Measurements from ENCODE around the gene CYP4F3.
"Not testable (repeated sequence)": the region's sequence is repeated elsewhere in the genome, so short reads cannot be mapped to it uniquely, and the experiment has no call there.

CYP4F3 gene

GRCh38 chr19:15671237-15671821 is 30.6 kb downstream of the CYP4F3 start:
- Histone ChIP-seq H3K9me3 (ENCODE audit: control insufficient read depth, insufficient read depth, low read length) (peaks cover 18% of the 10 kb centered on the region), H3K4me3 (ENCODE audit: low read length) (no peak overlapping the region), H3K27ac (ENCODE audit: low read length) (no peak overlapping the region), H3K4me1 (ENCODE audit: control insufficient read depth, insufficient read depth, low read length) (no peaks in the 10 kb centered on the region), H3K36me3 (ENCODE audit: control insufficient read depth, insufficient read depth, low read length) (no peaks in the 10 kb centered on the region), H3K27me3 (ENCODE audit: control insufficient read depth, insufficient read depth, low read length) (no peaks in the 10 kb centered on the region)
- no peak for DNase-seq (ENCODE audit: low read depth, low spot score)
- WGBS (ENCODE audit: insufficient coverage, insufficient read length): no CpG with 5 or more reads among the region's 5 CpGs

DNA sequence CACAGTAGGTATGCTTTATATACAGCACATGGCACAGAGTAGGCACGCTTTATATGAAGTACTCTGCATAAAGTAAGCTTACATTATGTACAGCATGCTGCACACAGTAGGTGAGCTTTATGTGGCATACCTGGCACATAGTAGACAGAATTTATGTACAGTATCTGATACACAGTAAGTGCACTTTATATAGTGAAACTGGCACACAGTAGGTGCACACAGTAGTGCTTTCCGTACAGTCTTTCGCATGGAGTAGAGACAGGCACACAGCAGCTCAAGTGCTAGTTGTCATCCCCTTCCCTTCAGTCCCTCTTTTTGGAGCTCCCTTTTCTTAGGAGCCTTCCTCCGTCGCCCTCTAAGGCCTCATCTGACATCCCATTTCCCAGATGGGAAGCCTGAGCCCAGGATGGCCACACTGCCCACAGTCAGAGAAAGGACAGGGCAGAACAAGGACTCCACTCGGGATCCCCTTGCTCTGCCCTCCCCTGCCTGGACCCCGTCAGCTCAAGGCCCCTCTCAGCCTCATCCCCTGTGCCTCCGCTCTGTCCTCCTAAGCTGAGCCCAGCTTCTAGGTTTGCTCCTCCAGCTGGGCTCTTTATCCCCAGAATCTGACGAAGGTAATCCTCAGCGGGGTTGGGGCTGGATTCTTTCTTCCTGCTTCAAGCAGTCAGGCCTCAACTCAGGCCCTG is 31.3 kb downstream of the CYP4F3 start:
- Histone ChIP-seq H3K4me3 (ENCODE audit: low read length) (no peak overlapping the region), H3K27ac (ENCODE audit: low read length) (no peak overlapping the region), H3K4me1 (ENCODE audit: control insufficient read depth, insufficient read depth, low read length) (no peaks in the 10 kb centered on the region), H3K27me3 (ENCODE audit: control insufficient read depth, insufficient read depth, low read length) (no peaks in the 10 kb centered on the region), H3K36me3 (ENCODE audit: control insufficient read depth, insufficient read depth, low read length) (no peaks in the 10 kb centered on the region), H3K9me3 (ENCODE audit: control insufficient read depth, insufficient read depth, low read length) (peaks cover 13% of the 10 kb centered on the region)
- WGBS (ENCODE audit: insufficient coverage, insufficient read length): no CpG with 5 or more reads among the region's 10 CpGs
- DNase-seq (ENCODE audit: low read depth, low spot score): no peak

DNA sequence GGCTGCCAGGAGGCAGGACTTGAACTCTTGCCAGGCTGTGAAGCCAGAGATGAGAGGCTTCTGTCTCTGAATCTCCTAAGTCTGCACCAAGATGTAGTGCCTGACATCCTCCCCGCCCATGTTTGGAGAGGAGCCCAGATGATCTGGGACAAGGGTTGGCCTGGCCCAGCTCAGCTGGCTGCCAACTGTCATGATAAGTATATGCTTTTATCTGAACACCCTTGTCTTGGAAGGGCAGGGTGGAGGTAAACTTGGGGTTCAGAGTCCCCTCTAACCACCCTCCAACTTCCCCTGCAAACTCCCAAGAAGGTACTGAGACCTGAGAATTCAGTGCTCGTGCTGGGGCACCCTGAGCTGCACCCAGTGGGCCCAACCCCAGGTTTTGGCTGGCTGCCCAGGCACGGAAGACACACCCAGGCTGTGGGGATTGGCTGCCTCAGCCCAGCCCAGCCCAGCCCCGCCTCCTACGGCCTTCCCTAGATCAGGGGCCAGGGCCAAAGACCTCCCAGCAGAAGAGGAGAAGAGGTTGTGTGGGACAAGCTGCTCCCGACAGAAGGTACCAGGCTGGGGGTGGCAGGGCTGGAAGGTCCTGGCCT is 32.0 kb downstream of the CYP4F3 start, which contains the start of gene CYP4F12:
Gene CYP4F12 (plus strand): TSS at position 508 of the 596 bp plus-strand sequence. CDS start 443 bp downstream, outside the sequence.
- DNase-seq (ENCODE audit: low read depth, low spot score): no peak
- H3K27me3 ChIP-seq (ENCODE audit: control insufficient read depth, insufficient read depth, low read length): no peaks in the 10 kb centered on the region
- peaks cover 13% of the 10 kb centered on the region for H3K9me3 ChIP-seq (ENCODE audit: control insufficient read depth, insufficient read depth, low read length)
- H3K36me3 ChIP-seq (ENCODE audit: control insufficient read depth, insufficient read depth, low read length): no peaks in the 10 kb centered on the region
- no CpG with 5 or more reads among the region's 6 CpGs for WGBS (ENCODE audit: insufficient coverage, insufficient read length)
- no peak within 1 kb of the TSS for H3K4me3 ChIP-seq (ENCODE audit: low read length)
- H3K4me1 ChIP-seq (ENCODE audit: control insufficient read depth, insufficient read depth, low read length): no peaks in the 10 kb centered on the region
- no peak within 1 kb of the TSS for H3K27ac ChIP-seq (ENCODE audit: low read length)

GRCh38 chr19:15673176-15673654 is 32.5 kb downstream of the CYP4F3 start:
- no peak for DNase-seq (ENCODE audit: low read depth, low spot score)

DNA sequence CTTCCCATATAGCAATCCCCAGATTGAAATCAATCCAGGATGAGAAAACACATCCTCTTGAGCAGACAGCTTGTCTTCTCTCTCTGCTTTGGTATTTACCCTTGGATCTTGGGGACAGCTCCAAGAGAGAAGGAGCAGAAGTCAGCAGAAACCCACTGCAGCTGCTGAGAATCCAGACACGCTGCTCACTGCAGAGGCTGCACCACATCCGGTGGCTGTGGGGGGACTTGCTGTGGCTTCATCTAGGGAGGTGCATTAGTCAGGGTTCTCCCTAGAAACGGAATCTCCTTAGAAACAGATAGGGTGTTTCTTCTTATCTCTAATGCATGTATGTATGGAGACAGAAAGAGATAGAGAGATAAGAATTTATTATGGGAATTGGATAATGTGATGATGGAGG is 34.9 kb downstream of the CYP4F3 start:
- no peaks in the 10 kb centered on the region for H3K36me3 ChIP-seq (ENCODE audit: control insufficient read depth, insufficient read depth, low read length)
- WGBS (ENCODE audit: insufficient coverage, insufficient read length): no CpG with 5 or more reads among the region's 3 CpGs
- H3K27me3 ChIP-seq (ENCODE audit: control insufficient read depth, insufficient read depth, low read length): no peaks in the 10 kb centered on the region
- H3K9me3 ChIP-seq (ENCODE audit: control insufficient read depth, insufficient read depth, low read length): peaks cover 15% of the 10 kb centered on the region
- no peak overlapping the region for H3K27ac ChIP-seq (ENCODE audit: low read length)
- no peak overlapping the region for H3K4me3 ChIP-seq (ENCODE audit: low read length)
- no peak for DNase-seq (ENCODE audit: low read depth, low spot score)
- H3K4me1 ChIP-seq (ENCODE audit: control insufficient read depth, insufficient read depth, low read length): no peaks in the 10 kb centered on the region

More at GRCh38 chr19:15673176-15673654, 32.5 kb downstream of the CYP4F3 start:
- Histone ChIP-seq H3K36me3 (ENCODE audit: control insufficient read depth, insufficient read depth, low read length) (no peaks in the 10 kb centered on the region), H3K27ac (ENCODE audit: low read length) (no peak overlapping the region), H3K4me1 (ENCODE audit: control insufficient read depth, insufficient read depth, low read length) (no peaks in the 10 kb centered on the region), H3K4me3 (ENCODE audit: low read length) (no peak overlapping the region), H3K9me3 (ENCODE audit: control insufficient read depth, insufficient read depth, low read length) (peaks cover 15% of the 10 kb centered on the region), H3K27me3 (ENCODE audit: control insufficient read depth, insufficient read depth, low read length) (no peaks in the 10 kb centered on the region)
- no CpG with 5 or more reads among the region's 9 CpGs for WGBS (ENCODE audit: insufficient coverage, insufficient read length)

DNA sequence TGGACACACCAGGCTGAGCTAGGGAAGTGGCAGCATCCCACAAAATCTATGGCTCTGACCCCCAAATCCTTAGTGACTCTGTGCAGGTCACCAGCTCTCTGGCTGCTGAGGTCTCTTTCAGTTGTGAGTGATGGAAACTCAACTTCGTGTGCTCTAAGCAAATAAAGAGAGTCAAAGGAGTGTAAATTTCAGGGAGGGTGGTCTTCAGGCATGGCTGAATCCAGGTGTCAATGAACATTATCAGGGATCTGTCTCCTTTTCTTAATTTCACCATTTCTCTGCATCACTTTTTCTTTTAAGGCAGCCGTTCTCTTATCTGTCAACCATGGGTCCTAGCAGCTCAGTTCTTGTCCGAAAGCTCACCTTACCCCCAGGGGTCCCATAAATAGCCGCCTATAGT is 38.4 kb downstream of the CYP4F3 start:
- no peaks in the 10 kb centered on the region for H3K27me3 ChIP-seq (ENCODE audit: control insufficient read depth, insufficient read depth, low read length)
- H3K27ac ChIP-seq (ENCODE audit: low read length): no peak overlapping the region
- H3K9me3 ChIP-seq (ENCODE audit: control insufficient read depth, insufficient read depth, low read length): peaks cover 17% of the 10 kb centered on the region
- no peak for DNase-seq (ENCODE audit: low read depth, low spot score)
- H3K4me1 ChIP-seq (ENCODE audit: control insufficient read depth, insufficient read depth, low read length): no peaks in the 10 kb centered on the region
- H3K36me3 ChIP-seq (ENCODE audit: control insufficient read depth, insufficient read depth, low read length): no peaks in the 10 kb centered on the region
- no peak overlapping the region for H3K4me3 ChIP-seq (ENCODE audit: low read length)
- WGBS (ENCODE audit: insufficient coverage, insufficient read length): no CpG with 5 or more reads among the region's 4 CpGs

GRCh38 chr19:15679865-15680264 is 39.2 kb downstream of the CYP4F3 start:
- not testable (repeated sequence) for H3K27me3 ChIP-seq (ENCODE audit: control insufficient read depth, insufficient read depth, low read length); H3K36me3 ChIP-seq (ENCODE audit: control insufficient read depth, insufficient read depth, low read length); H3K4me3 ChIP-seq (ENCODE audit: low read length); H3K4me1 ChIP-seq (ENCODE audit: control insufficient read depth, insufficient read depth, low read length); DNase-seq (ENCODE audit: low read depth, low spot score); H3K27ac ChIP-seq (ENCODE audit: low read length)
- H3K9me3 ChIP-seq (ENCODE audit: control insufficient read depth, insufficient read depth, low read length): peaks cover 19% of the 10 kb centered on the region
- WGBS (ENCODE audit: insufficient coverage, insufficient read length): no CpG with 5 or more reads among the region's 4 CpGs

- Histone ChIP-seq H3K36me3 (ENCODE audit: control insufficient read depth, insufficient read depth, low read length) (no peaks in the 10 kb centered on the region; the same call in 1 of the 2 replicates), H3K27ac (ENCODE audit: low read length) (no peak overlapping the region), H3K4me1 (ENCODE audit: control insufficient read depth, insufficient read depth, low read length) (no peaks in the 10 kb centered on the region), H3K9me3 (ENCODE audit: control insufficient read depth, insufficient read depth, low read length) (peaks cover 21% of the 10 kb centered on the region), H3K4me3 (ENCODE audit: low read length) (no peak overlapping the region), H3K27me3 (ENCODE audit: control insufficient read depth, insufficient read depth, low read length) (no peaks in the 10 kb centered on the region)
- DNase-seq (ENCODE audit: low read depth, low spot score): no peak
- WGBS (ENCODE audit: insufficient coverage, insufficient read length): no CpG with 5 or more reads among the region's 8 CpGs
Measured at GRCh38 chr19:15680478-15681322, 40.0 kb downstream of the CYP4F3 start.

GRCh38 chr19:15683411-15683810 is 42.7 kb downstream of the CYP4F3 start:
- no peak overlapping the region for H3K4me3 ChIP-seq (ENCODE audit: low read length)
- H3K27ac ChIP-seq (ENCODE audit: low read length): no peak overlapping the region
- H3K9me3 ChIP-seq (ENCODE audit: control insufficient read depth, insufficient read depth, low read length): peaks cover 25% of the 10 kb centered on the region
- no peak for DNase-seq (ENCODE audit: low read depth, low spot score)
- H3K36me3 ChIP-seq (ENCODE audit: control insufficient read depth, insufficient read depth, low read length): no peaks in the 10 kb centered on the region; the same call in 1 of the 2 replicates
- H3K4me1 ChIP-seq (ENCODE audit: control insufficient read depth, insufficient read depth, low read length): no peaks in the 10 kb centered on the region
- no peaks in the 10 kb centered on the region for H3K27me3 ChIP-seq (ENCODE audit: control insufficient read depth, insufficient read depth, low read length)
- no CpG with 5 or more reads among the region's 10 CpGs for WGBS (ENCODE audit: insufficient coverage, insufficient read length)

GRCh38 chr19:15684828-15685227 is 44.1 kb downstream of the CYP4F3 start:
- no peaks in the 10 kb centered on the region for H3K27me3 ChIP-seq (ENCODE audit: control insufficient read depth, insufficient read depth, low read length)
- no CpG with 5 or more reads among the region's 9 CpGs for WGBS (ENCODE audit: insufficient coverage, insufficient read length)
- H3K4me1 ChIP-seq (ENCODE audit: control insufficient read depth, insufficient read depth, low read length): no peaks in the 10 kb centered on the region
- no peak overlapping the region for H3K27ac ChIP-seq (ENCODE audit: low read length)
- DNase-seq (ENCODE audit: low read depth, low spot score): no peak
- no peaks in the 10 kb centered on the region; the same call in 1 of the 2 replicates for H3K36me3 ChIP-seq (ENCODE audit: control insufficient read depth, insufficient read depth, low read length)
- H3K9me3 ChIP-seq (ENCODE audit: control insufficient read depth, insufficient read depth, low read length): peaks cover 19% of the 10 kb centered on the region
- H3K4me3 ChIP-seq (ENCODE audit: low read length): no peak overlapping the region
